Astrocyte (in vitro differentiated cells and primary cell): ENCODE measurements around the gene PLEKHG4B. TPM values are rescaled to one million over a fixed set of nuclear protein-coding genes. Genes with fewer than 3 reads are reported as not detected.

ENCODE experiments used
- DNase-seq: peaks from one replicate; pipeline ENCODE4 v3.0.0-alpha.2; 2010; ENCODE audit warnings: low read depth
- FAIRE-seq: peaks from 2 replicates; lab custom pipeline; 2011; peaks lifted over from hg19 to GRCh38; lab: Jason Lieb, UNC
- H2AFZ ChIP-seq: 2 replicates; pipeline ENCODE4 v1.6.0; 2012; ENCODE audit warnings: low read depth, low read length, inconsistent platforms
- H3K27ac ChIP-seq: 2 replicates; pipeline ENCODE4 v1.5.1; 2011; ENCODE audit warnings: low read depth, low read length, inconsistent platforms
- H3K27me3 ChIP-seq: 2 replicates; pipeline ENCODE4 v1.6.0; 2011; ENCODE audit warnings: low read length, inconsistent platforms; ENCODE audit not compliant: insufficient read depth
- H3K36me3 ChIP-seq: 2 replicates; pipeline ENCODE4 v1.5.1; 2011; ENCODE audit warnings: low read length, inconsistent platforms; ENCODE audit not compliant: insufficient read depth
- H3K4me1 ChIP-seq: 2 replicates; pipeline ENCODE4 v1.5.1; 2011; ENCODE audit warnings: low read length, inconsistent platforms; ENCODE audit not compliant: insufficient read depth
- H3K4me2 ChIP-seq: 2 replicates; pipeline ENCODE4 v1.6.0; 2012; ENCODE audit warnings: low read length, inconsistent platforms
- H3K4me3 ChIP-seq: 2 replicates; pipeline ENCODE4 v1.5.1; 2011; ENCODE audit warnings: low read depth, mild to moderate bottlenecking, low read length, inconsistent platforms; ENCODE audit not compliant: insufficient read depth
- H3K79me2 ChIP-seq: 2 replicates; pipeline ENCODE4 v1.6.0; 2012; ENCODE audit warnings: mild to moderate bottlenecking, low read length, inconsistent platforms; ENCODE audit not compliant: insufficient read depth
- H3K9ac ChIP-seq: 2 replicates; pipeline ENCODE4 v1.6.0; 2012; ENCODE audit warnings: mild to moderate bottlenecking, low read length, inconsistent platforms
- H3K9me3 ChIP-seq: 2 replicates; pipeline ENCODE4 v1.5.1; 2012; ENCODE audit warnings: low read depth, mild to moderate bottlenecking, low read length, inconsistent platforms; ENCODE audit not compliant: insufficient read depth
- H4K20me1 ChIP-seq: 2 replicates; pipeline ENCODE4 v1.6.0; 2012; ENCODE audit warnings: low read length, inconsistent platforms; ENCODE audit not compliant: insufficient read depth
- H3K27ac Mint-ChIP-seq: one replicate; pipeline ENCODE4 v1.8.0; 2021; ENCODE audit warnings: mild to moderate bottlenecking, mixed read lengths; ENCODE audit not compliant: unreplicated experiment
- H3K27me3 Mint-ChIP-seq: one replicate; pipeline ENCODE4 v1.8.0; 2021; ENCODE audit warnings: low read depth, mixed read lengths; ENCODE audit not compliant: unreplicated experiment
- H3K36me3 Mint-ChIP-seq: one replicate; pipeline ENCODE4 v1.8.0; 2021; ENCODE audit warnings: low read depth, mixed read lengths; ENCODE audit not compliant: unreplicated experiment
- H3K4me1 Mint-ChIP-seq: one replicate; pipeline ENCODE4 v1.8.0; 2021; ENCODE audit warnings: low read depth, mixed read lengths; ENCODE audit not compliant: unreplicated experiment
- H3K4me3 Mint-ChIP-seq: one replicate; pipeline ENCODE4 v1.8.0; 2021; ENCODE audit warnings: mild to moderate bottlenecking, moderate library complexity, mixed read lengths; ENCODE audit not compliant: unreplicated experiment
- H3K9me3 Mint-ChIP-seq: one replicate; pipeline ENCODE4 v1.8.0; 2021; ENCODE audit warnings: mild to moderate bottlenecking, mixed read lengths; ENCODE audit not compliant: unreplicated experiment
- CTCF ChIP-seq: IDR thresholded peaks from 2 replicates; pipeline ENCODE4 v1.5.1; 2011; ENCODE audit warnings: low read depth, mild to moderate bottlenecking, inconsistent platforms, low read length, moderate library complexity; ENCODE audit not compliant: insufficient read depth
- EZH2 ChIP-seq: IDR thresholded peaks from 2 replicates; pipeline ENCODE4 v1.6.1; 2012; ENCODE audit warnings: mild to moderate bottlenecking, low read length, inconsistent platforms; ENCODE audit not compliant: insufficient read depth
- total RNA-seq: library from RNA; stranded (reverse); gene quantifications from 2 replicates; pipeline ENCODE4 v1.2.1, GENCODE V29; 2021

PLEKHG4B gene
- total RNA-seq, 1 donor from 2014 or later: 8.1 TPM

- peaks cover 42% of the 10 kb centered on the region for H3K27me3 Mint-ChIP-seq
- peaks cover 21% of the 10 kb centered on the region for H3K4me1 Mint-ChIP-seq
- TF ChIP-seq CTCF: no peak
- peaks cover 8% of the 10 kb centered on the region for H3K27me3 ChIP-seq
- H3K4me2 ChIP-seq: no peak overlapping the region
- H3K9ac ChIP-seq: no peak overlapping the region
- H4K20me1 ChIP-seq: no peaks in the 10 kb centered on the region
- DNase-seq (no peak), FAIRE-seq (no peak)
- peaks cover 17% of the 10 kb centered on the region for H3K4me1 ChIP-seq
- H3K4me3 Mint-ChIP-seq: no peak overlapping the region
- H2AFZ ChIP-seq: no peak overlapping the region
- no peaks in the 10 kb centered on the region for H3K79me2 ChIP-seq
- H3K27ac ChIP-seq: no peak overlapping the region
- H3K36me3 ChIP-seq: no peaks in the 10 kb centered on the region
- H3K9me3 Mint-ChIP-seq: peaks cover 5% of the 10 kb centered on the region
- no peak overlapping the region for H3K27ac Mint-ChIP-seq
- no peaks in the 10 kb centered on the region for H3K36me3 Mint-ChIP-seq
- no peak overlapping the region for H3K4me3 ChIP-seq
- H3K9me3 ChIP-seq: no peaks in the 10 kb centered on the region
Measured at GRCh38 chr5:73768-74502, 18.0 kb upstream of the PLEKHG4B start.

- Histone ChIP-seq H3K9ac (no peak overlapping the region), H3K9me3 (no peaks in the 10 kb centered on the region), H2AFZ (no peak overlapping the region), H3K79me2 (no peaks in the 10 kb centered on the region), H3K27ac (no peak overlapping the region), H4K20me1 (no peaks in the 10 kb centered on the region), H3K36me3 (no peaks in the 10 kb centered on the region), H3K4me1 (peaks cover 17% of the 10 kb centered on the region), H3K27me3 (peaks cover 8% of the 10 kb centered on the region), H3K4me3 (no peak overlapping the region), H3K4me2 (no peak overlapping the region)
- TF ChIP-seq EZH2: no peak
- TF ChIP-seq CTCF: no peak
- Mint-ChIP-seq H3K4me1 (peaks cover 21% of the 10 kb centered on the region), H3K27me3 (peaks cover 45% of the 10 kb centered on the region), H3K36me3 (no peaks in the 10 kb centered on the region), H3K27ac (no peak overlapping the region), H3K4me3 (no peak overlapping the region), H3K9me3 (no peaks in the 10 kb centered on the region)
- DNase-seq: no peak
- no peak for FAIRE-seq
Measured at GRCh38 chr5:74503-75109, 17.4 kb upstream of the PLEKHG4B start.
